GM12878 (cell line): ENCODE data around the gene LAMC3. TPM values are rescaled to one million over a fixed set of nuclear protein-coding genes. Genes with fewer than 3 reads are reported as not detected.

Experiments
- ATAC-seq: fragments of 200-7000 bp; cut with Tn5 transposase; 3 replicates; pipeline ENCODE4 v1.9.1; 2020; ENCODE audit warnings: mild to moderate bottlenecking, moderate library complexity
- BruUV-seq: library from RNA; stranded (reverse); fragments of 400-500 nt; replicated peaks from 2 replicates; lab custom pipeline; 2021; lab: Mats Ljungman, UMichigan
- CTCF ChIA-PET: fragments of 300-600 bp; sonication (Branson Sonifier 250); formaldehyde crosslinking; extraction: SDS; loops from one replicate; lab custom pipeline; 2021; ENCODE audit warnings: inconsistent platforms; lab: Yijun Ruan, JAX
- POLR2A ChIA-PET: fragments of 350-600 bp; formaldehyde crosslinking; extraction: SDS; loops from one replicate; lab custom pipeline; 2021; ENCODE audit warnings: inconsistent platforms; lab: Charles Lee
- RAD21 ChIA-PET: fragments of 300-600 bp; sonication (Branson Sonifier 250); formaldehyde crosslinking; loops from one replicate; lab custom pipeline; 2023; ENCODE audit warnings: antibody characterized with exemption; ENCODE audit not compliant: unreplicated experiment; lab: Charles Lee
- SMC1A ChIA-PET: fragments of 300-600 bp; sonication (Branson Sonifier 250); formaldehyde crosslinking; loops from one replicate; lab custom pipeline; 2023; ENCODE audit not compliant: unreplicated experiment, uncharacterized antibody; lab: Charles Lee
- DNase-seq: peaks from one replicate; pipeline ENCODE4 v3.0.0-alpha.2; 2011; ENCODE audit warnings: low read depth, low spot score
- FAIRE-seq: peaks from 3 replicates; lab custom pipeline; 2011; peaks lifted over from hg19 to GRCh38; lab: Jason Lieb, UNC
- H2AFZ ChIP-seq: 2 replicates; pipeline ENCODE4 v1.6.0; 2011; ENCODE audit warnings: low read depth, low read length, control low read depth; ENCODE audit not compliant: control insufficient read depth
- H3K27ac ChIP-seq: 2 replicates; pipeline ENCODE4 v1.5.1; 2011; ENCODE audit warnings: control low read depth; ENCODE audit not compliant: control insufficient read depth, insufficient read depth
- H3K27me3 ChIP-seq, 2 experiments: replicated peaks in 1 of 2; 2 replicates each; pipeline versions ENCODE4 v1.6.0 to v1.6.1; 2011; ENCODE audit warnings: low read length in 1 of 2; ENCODE audit not compliant: control insufficient read depth in 2 of 2, insufficient read depth in 2 of 2
- H3K36me3 ChIP-seq, 2 experiments: 2 replicates each; pipeline ENCODE4 v1.5.1; 2011; ENCODE audit warnings: low read length in 1 of 2; ENCODE audit not compliant: control insufficient read depth in 2 of 2, insufficient read depth in 2 of 2
- H3K4me1 ChIP-seq: 2 replicates; pipeline ENCODE4 v1.6.1; 2011; ENCODE audit warnings: mild to moderate bottlenecking, low read length, moderate library complexity, mixed read lengths; ENCODE audit not compliant: control insufficient read depth, insufficient read depth
- H3K4me2 ChIP-seq: 2 replicates; pipeline ENCODE4 v1.6.0; 2011; ENCODE audit warnings: control low read depth; ENCODE audit not compliant: control insufficient read depth, insufficient read depth
- H3K4me3 ChIP-seq: fragments of 200-600 bp; sonication (generic); 2 replicates; pipeline ENCODE4 v1.5.1; 2016
- H3K79me2 ChIP-seq: 2 replicates; pipeline ENCODE4 v1.6.0; 2011; ENCODE audit warnings: low read length; ENCODE audit not compliant: control insufficient read depth, insufficient read depth
- H3K9ac ChIP-seq: 2 replicates; pipeline ENCODE4 v1.8.0; 2011; ENCODE audit warnings: low read length, control low read depth, mixed read lengths; ENCODE audit not compliant: control insufficient read depth, insufficient read depth
- H3K9me3 ChIP-seq: replicated peaks from 3 replicates; pipeline ENCODE4 v1.5.1; 2011; ENCODE audit warnings: mild to moderate bottlenecking, low read length; ENCODE audit not compliant: control insufficient read depth, insufficient read depth
- H4K20me1 ChIP-seq: 2 replicates; pipeline ENCODE4 v1.6.0; 2011; ENCODE audit not compliant: control insufficient read depth, insufficient read depth
- ASH2L ChIP-seq: fragments of 300-600, 200-600 bp; sonication (generic); IDR thresholded peaks from 2 replicates; pipeline ENCODE4 v1.6.1; 2017; ENCODE audit warnings: low read depth, mild to moderate bottlenecking, borderline replicate concordance
- ATF3 ChIP-seq: IDR thresholded peaks from 2 replicates; pipeline ENCODE4 v1.6.1; 2011; ENCODE audit warnings: low read depth, mild to moderate bottlenecking, low read length, moderate library complexity, borderline replicate concordance; ENCODE audit errors: extremely low read depth
- CREB1 ChIP-seq: IDR thresholded peaks from 2 replicates; pipeline ENCODE4 v1.6.1; 2012; ENCODE audit warnings: low read depth, mild to moderate bottlenecking, inconsistent platforms
- E4F1 ChIP-seq: fragments of 450-650 bp; IDR thresholded peaks from 2 replicates; pipeline ENCODE4 v1.6.1; 2018; ENCODE audit warnings: borderline replicate concordance, mild to moderate bottlenecking; ENCODE audit not compliant: partially characterized antibody
- FOS ChIP-seq: IDR thresholded peaks from 3 replicates; pipeline ENCODE4 v1.6.1; 2011; ENCODE audit warnings: borderline replicate concordance; ENCODE audit not compliant: insufficient read length; ENCODE audit errors: extremely low read depth
- GATAD2B ChIP-seq: fragments of 450-650 bp; conservative IDR thresholded peaks from 2 replicates; pipeline ENCODE4 v1.6.1; 2017; ENCODE audit warnings: low read depth, mild to moderate bottlenecking, moderate library complexity
- KLF5 ChIP-seq: fragments of 450-650 bp; IDR thresholded peaks from 2 replicates; pipeline ENCODE4 v1.6.1; 2014; ENCODE audit warnings: mild to moderate bottlenecking; ENCODE audit not compliant: partially characterized antibody
- RAD21 ChIP-seq: IDR thresholded peaks from 2 replicates; pipeline ENCODE4 v1.6.1; 2011; ENCODE audit warnings: mild to moderate bottlenecking, low read depth, low read length, moderate library complexity; ENCODE audit not compliant: insufficient read depth
- RELB ChIP-seq: fragments of 450-650 bp; IDR thresholded peaks from 2 replicates; pipeline ENCODE4 v1.6.1; 2017; ENCODE audit warnings: low read depth, mild to moderate bottlenecking, moderate library complexity
- SRF ChIP-seq, 2 experiments: IDR thresholded peaks; 2 replicates each; pipeline ENCODE4 v1.6.1; 2011; ENCODE audit warnings: low read depth in 2 of 2, low read length in 2 of 2, mild to moderate bottlenecking in 1 of 2, moderate library complexity in 1 of 2
- TCF7 ChIP-seq: IDR thresholded peaks from 2 replicates; pipeline ENCODE4 v1.6.1; 2014; ENCODE audit warnings: antibody characterized with exemption, borderline replicate concordance
- ZNF622 ChIP-seq: fragments of 450-650 bp; IDR thresholded peaks from 2 replicates; pipeline ENCODE4 v1.6.1; 2017; ENCODE audit warnings: mild to moderate bottlenecking, inconsistent platforms
- WGBS: methylation state at CpG from one replicate; pipeline ENCODE4 v1.1.6; 2016; ENCODE audit warnings: low lambda C conversion rate; ENCODE audit not compliant: insufficient replicate concordance, insufficient coverage; ENCODE audit errors: missing lambda C conversion rate; 5-methylcytosine and 5-hydroxymethylcytosine counted together
- in situ Hi-C: fragments of 300-500 bp; cut with MboI; formaldehyde crosslinking; loops from 9 replicates; pipeline ENCODE4 v1.14.3; 2018; ENCODE audit warnings: mixed read lengths
- intact Hi-C: fragments of 100-400 bp; cut with micrococcal nuclease; formaldehyde crosslinking; loops from one replicate; pipeline ENCODE4 v1.14.2; 2022; ENCODE audit not compliant: unreplicated experiment
- polyA plus RNA-seq, 11 experiments: library from polyadenylated mRNA; depleted of rRNA in 4 of 11; unstranded in 6 of 11; stranded (reverse) in 5 of 11; fragments of >200 nt; fragmentation: Nextera tagmentation in 4 of 11; fragmentation: Illumina TruSeq in 1 of 11; extraction: Ambion mirVana in 4 of 11; extraction: Trizol in 1 of 11; gene quantifications; 1 replicate in 1 of 11; 2 replicates in 10 of 11; pipeline versions ENCODE4 v1.2.1 to v1.2.3, GENCODE V29; 2011 to 2016; ENCODE audit warnings: inconsistent platforms in 2 of 11, missing spikeins in 2 of 11, low read depth in 1 of 11
- total RNA-seq, 4 experiments: library from RNA; depleted of rRNA in 3 of 4; stranded (reverse); fragments of >200 nt in 3 of 4; fragmentation: Illumina TruSeq in 1 of 4; extraction: Trizol in 1 of 4; gene quantifications; 2 replicates each; pipeline versions ENCODE4 v1.2.1 to v1.2.3, GENCODE V29; 2013 to 2021

The LAMC3 gene
- total and polyA plus RNA-seq, 10 of the 15 experiments (the other 5 are each of a cell fraction or from before 2014, with no cell fraction given), result under 0.01 to 0.08 TPM; not detected in 8

DNA sequence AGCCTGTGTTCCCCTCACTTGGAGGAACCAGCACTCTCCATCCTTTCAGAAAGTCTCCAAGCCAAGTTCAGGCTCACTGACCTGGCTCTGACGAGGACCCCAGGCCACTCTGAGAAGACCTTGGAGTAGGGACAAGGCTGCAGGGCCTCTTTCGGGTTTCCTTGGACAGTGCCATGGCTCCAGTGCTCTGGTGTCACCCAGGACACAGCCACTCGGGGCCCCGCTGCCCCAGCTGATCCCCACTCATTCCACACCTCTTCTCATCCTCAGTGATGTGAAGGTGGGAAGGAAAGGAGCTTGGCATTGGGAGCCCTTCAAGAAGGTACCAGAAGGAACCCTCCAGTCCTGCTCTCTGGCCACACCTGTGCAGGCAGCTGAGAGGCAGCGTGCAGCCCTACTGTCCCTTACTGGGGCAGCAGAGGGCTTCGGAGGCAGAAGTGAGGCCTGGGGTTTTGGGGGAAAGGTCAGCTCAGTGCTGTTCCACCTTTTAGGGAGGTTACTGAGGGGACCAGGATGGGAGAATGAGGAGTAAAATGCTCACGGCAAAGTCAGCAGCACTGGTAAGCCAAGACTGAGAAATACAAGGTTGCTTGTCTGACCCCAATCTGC is 111.8 kb downstream of the LAMC3 start:
- H3K27ac ChIP-seq, result no peak overlapping the region
- no peaks in the 10 kb centered on the region for H3K36me3 ChIP-seq
- H2AFZ ChIP-seq, result no peak overlapping the region
- H3K4me3 ChIP-seq, result no peak overlapping the region
- CTCF ChIA-PET, result no interaction called here
- DNase-seq (no peak), FAIRE-seq (no peak), ATAC-seq (no peak)
- no peaks in the 10 kb centered on the region for H3K9me3 ChIP-seq
- in situ Hi-C loops, result no loop called here
- BruUV-seq, result no TSS peak
- no peak overlapping the region for H3K9ac ChIP-seq
- RAD21 ChIA-PET, result interaction anchor here (0.5 kb wide), 1 partner anchor 129 kb away, joined by 3 read pairs; no protein-coding TSS in a partner anchor
- SMC1A ChIA-PET, result no interaction called here
- peaks cover 7% of the 10 kb centered on the region for H3K79me2 ChIP-seq
- TF ChIP-seq FOS (no peak), ASH2L (no peak), CREB1 (no peak), GATAD2B (no peak)
- POLR2A ChIA-PET, result no interaction called here
- no peaks in the 10 kb centered on the region for H4K20me1 ChIP-seq
- intact Hi-C loops, result no loop called here
- no peak overlapping the region for H3K4me2 ChIP-seq
- no peaks in the 10 kb centered on the region for H3K4me1 ChIP-seq
- 62% methylated on average over 7 of the region's 7 CpGs for WGBS
- H3K27me3 ChIP-seq, result peaks cover 0 to 6% of the 10 kb centered on the region in 2 experiments; a peak in 2 of 4 replicates

GRCh38 chr9:131121346-131121745 is 112.4 kb downstream of the LAMC3 start:
- ChIA-PET RAD21 (no interaction called here), SMC1A (no interaction called here), POLR2A (no interaction called here), CTCF (no interaction called here)
- no peak for ATAC-seq
- WGBS, result 13% methylated on average over 2 of the region's 2 CpGs
- no peak overlapping the region for H3K4me2 ChIP-seq
- H3K36me3 ChIP-seq, result no peaks in the 10 kb centered on the region
- BruUV-seq, result no TSS peak
- H3K9ac ChIP-seq, result no peak overlapping the region
- no peaks in the 10 kb centered on the region for H4K20me1 ChIP-seq
- H3K9me3 ChIP-seq, result no peaks in the 10 kb centered on the region
- H3K4me1 ChIP-seq, result no peaks in the 10 kb centered on the region
- no peak for FAIRE-seq
- H2AFZ ChIP-seq, result no peak overlapping the region
- DNase-seq, result no peak
- H3K79me2 ChIP-seq, result peaks cover 14% of the 10 kb centered on the region
- H3K4me3 ChIP-seq, result no peak overlapping the region
- intact Hi-C loops, result no loop called here
- in situ Hi-C loops, result no loop called here
- H3K27ac ChIP-seq, result no peak overlapping the region
- H3K27me3 ChIP-seq, result peaks cover 0 to 6% of the 10 kb centered on the region in 2 experiments; a peak in 2 of 4 replicates
- no peak for TF ChIP-seq ZNF622
- TF ChIP-seq KLF5, result no peak
- no peak for TF ChIP-seq SRF (IDR thresholded peaks at IDR 0.05; ENCODE audit: low read depth in 2 of 2, low read length in 2 of 2)
- TF ChIP-seq E4F1, result no peak
- no peak for TF ChIP-seq RAD21
- TF ChIP-seq TCF7, result no peak
- TF ChIP-seq ATF3, result no peak
- no peak for TF ChIP-seq RELB
